Measurements from ENCODE around the gene KMT2E.
"Not testable (repeated sequence)": the region's sequence is repeated elsewhere in the genome, so short reads cannot be mapped to it uniquely, and the experiment has no call there.

DNA sequence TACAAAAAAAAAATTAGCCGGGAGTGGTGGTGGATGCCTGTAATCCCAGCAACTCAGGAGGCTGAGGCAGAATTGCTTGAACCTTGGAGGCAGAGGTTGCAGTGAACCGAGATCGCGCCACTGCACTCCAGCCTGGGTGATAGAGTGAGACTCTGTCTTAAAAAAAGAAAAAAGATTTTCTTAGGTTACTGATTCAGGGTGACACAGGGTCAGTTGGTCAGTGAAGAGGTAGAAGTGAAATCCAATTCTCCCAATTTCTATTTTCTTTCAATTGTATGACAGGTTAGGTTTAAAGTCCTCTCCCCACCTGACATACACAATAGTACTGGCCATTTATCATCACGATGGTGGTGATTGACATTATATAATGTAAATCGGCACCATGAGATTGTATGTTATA lies 38.5 kb upstream of the KMT2E start:
- TF ChIP-seq CTCF (conservative IDR thresholded peaks at IDR 0.05); EZH2 (IDR thresholded peaks at IDR 0.05; ENCODE audit: low read depth): not testable (repeated sequence)

Measured in PC-9 (cell line).